SK-N-SH (cell line): ENCODE data around the gene TGFB2. TPM values are rescaled to one million over a fixed set of nuclear protein-coding genes. Genes with fewer than 3 reads are reported as not detected.

Source experiments
- CTCF ChIA-PET: fragments of 300-600, 350-600 bp; formaldehyde crosslinking; extraction: SDS; loops from one replicate; lab custom pipeline; 2021; lab: Yijun Ruan, JAX
- POLR2A ChIA-PET: fragments of 350-600 bp; sonication (Branson Sonifier 250); formaldehyde crosslinking; extraction: SDS; loops from one replicate; lab custom pipeline; 2020; ENCODE audit warnings: antibody characterized with exemption, inconsistent platforms; lab: Yijun Ruan, JAX
- DNase-seq: peaks from one replicate; pipeline ENCODE4 v3.0.0; 2012
- H2AFZ ChIP-seq: fragments of 200-600 bp; sonication (generic); 2 replicates; pipeline ENCODE4 v1.8.1; 2016; ENCODE audit warnings: antibody characterized with exemption, mild to moderate bottlenecking, low read depth
- H3F3A ChIP-seq: fragments of 200-600 bp; sonication (generic); replicated peaks from 2 replicates; pipeline ENCODE3; 2016; ENCODE audit warnings: antibody characterized with exemption, mild to moderate bottlenecking; ENCODE audit not compliant: insufficient read depth
- H3K27ac ChIP-seq, 2 experiments: fragments of 200-500 bp in 1 of 2; fragments of 200-600 bp in 1 of 2; sonication (Bioruptor generic) in 1 of 2; sonication (generic), shearing (Covaris generic) in 1 of 2; 2 replicates each; pipeline versions ENCODE4 v1.5.1 to v1.6.1; 2014 to 2016; ENCODE audit warnings: low read depth in 2 of 2, inconsistent platforms in 1 of 2, low read length in 1 of 2, mild to moderate bottlenecking in 1 of 2, mixed read lengths in 1 of 2
- H3K27me3 ChIP-seq: fragments of 200-600 bp; sonication (generic), shearing (Covaris generic); 2 replicates; pipeline ENCODE4 v1.6.1; 2016; ENCODE audit warnings: mixed run types; ENCODE audit not compliant: insufficient read depth
- H3K36me3 ChIP-seq, 2 experiments: fragments of 200-500 bp in 1 of 2; fragments of 200-600 bp in 1 of 2; sonication (Bioruptor generic) in 1 of 2; sonication (generic) in 1 of 2; replicated peaks in 1 of 2; 2 replicates each; pipeline versions ENCODE3 to v1.5.1; 2014 to 2016; ENCODE audit warnings: low read length in 1 of 2, mild to moderate bottlenecking in 1 of 2; ENCODE audit not compliant: insufficient read depth in 2 of 2, control insufficient read depth in 1 of 2
- H3K4me1 ChIP-seq, 2 experiments: fragments of 200-500 bp in 1 of 2; fragments of 200-600 bp in 1 of 2; sonication (Bioruptor generic) in 1 of 2; sonication (generic), shearing (Covaris generic) in 1 of 2; 2 replicates each; pipeline versions ENCODE4 v1.5.1 to v1.6.1; 2014 to 2016; ENCODE audit warnings: low read depth in 1 of 2, low read length in 1 of 2, mixed run types in 1 of 2; ENCODE audit not compliant: insufficient read depth in 2 of 2, control insufficient read depth in 1 of 2
- H3K4me2 ChIP-seq: fragments of 200-600 bp; sonication (generic), shearing (Covaris generic); 2 replicates; pipeline ENCODE4 v1.6.1; 2017; ENCODE audit warnings: mixed run types
- H3K4me3 ChIP-seq, 2 experiments: fragments of 200-500 bp in 1 of 2; fragments of 200-600 bp in 1 of 2; sonication (Bioruptor generic) in 1 of 2; sonication (generic), shearing (Covaris generic) in 1 of 2; 2 replicates each; pipeline versions ENCODE4 v1.5.1 to v1.8.1; 2014 to 2016; ENCODE audit warnings: low read depth in 2 of 2, inconsistent platforms in 1 of 2, low read length in 1 of 2, mild to moderate bottlenecking in 1 of 2, mixed read lengths in 1 of 2, moderate library complexity in 1 of 2
- H3K79me2 ChIP-seq: fragments of 200-600 bp; sonication (generic); 2 replicates; pipeline ENCODE4 v1.8.1; 2017; ENCODE audit warnings: mild to moderate bottlenecking; ENCODE audit not compliant: insufficient read depth
- H3K9ac ChIP-seq: fragments of 200-600 bp; sonication (generic); 2 replicates; pipeline ENCODE4 v1.6.1; 2017; ENCODE audit warnings: mixed run types
- H3K9me2 ChIP-seq: fragments of 200-600 bp; sonication (generic); 2 replicates; pipeline ENCODE4 v1.6.1; 2017; ENCODE audit warnings: mixed run types
- H3K9me3 ChIP-seq: fragments of 200-600 bp; sonication (generic); 2 replicates; pipeline ENCODE4 v1.6.1; 2017; ENCODE audit warnings: mixed run types, mild to moderate bottlenecking, moderate library complexity
- H4K20me1 ChIP-seq: fragments of 200-600 bp; sonication (generic); 2 replicates; pipeline ENCODE4 v1.6.1; 2017; ENCODE audit warnings: mild to moderate bottlenecking, mixed run types; ENCODE audit not compliant: insufficient read depth
- EP300 ChIP-seq, 2 experiments: IDR thresholded peaks; 2 replicates each; pipeline versions ENCODE4 v1.4.0 to v1.6.1; 2012; ENCODE audit warnings: borderline replicate concordance in 1 of 2, low read depth in 1 of 2, low read length in 1 of 2
- FOXM1 ChIP-seq: IDR thresholded peaks from 2 replicates; pipeline ENCODE4 v1.4.0; 2012; ENCODE audit warnings: low read depth, mild to moderate bottlenecking
- GABPA ChIP-seq: IDR thresholded peaks from 2 replicates; pipeline ENCODE4 v1.4.0; 2012; ENCODE audit warnings: low read depth, mild to moderate bottlenecking
- GATA2 ChIP-seq: sonication (generic); formaldehyde crosslinking; IDR thresholded peaks from 2 replicates; pipeline ENCODE4 v1.5.0; 2020; ENCODE audit warnings: mild to moderate bottlenecking, missing genetic modification reagents
- IRF3 ChIP-seq: fragments of 150-350 bp; IDR thresholded peaks from 2 replicates; pipeline ENCODE4 v1.6.1; 2016; ENCODE audit warnings: mild to moderate bottlenecking, low read depth, low read length
- JUND ChIP-seq: IDR thresholded peaks from 2 replicates; pipeline ENCODE4 v1.4.0; 2012
- MXI1 ChIP-seq: IDR thresholded peaks from 2 replicates; pipeline ENCODE4 v1.6.1; 2012; ENCODE audit warnings: mild to moderate bottlenecking, low read depth, low read length, improper control_type of control experiment
- NRF1 ChIP-seq: IDR thresholded peaks from 2 replicates; pipeline ENCODE4 v1.6.1; 2012; ENCODE audit warnings: low read depth, mild to moderate bottlenecking, low read length
- RXRA ChIP-seq: IDR thresholded peaks from 2 replicates; pipeline ENCODE4 v1.4.0; 2012; ENCODE audit warnings: low read depth, mild to moderate bottlenecking, borderline replicate concordance
- TAF1 ChIP-seq: IDR thresholded peaks from 2 replicates; pipeline ENCODE4 v1.6.1; 2012; ENCODE audit warnings: low read depth, mild to moderate bottlenecking, low read length, moderate library complexity, borderline replicate concordance
- TEAD4 ChIP-seq: IDR thresholded peaks from 2 replicates; pipeline ENCODE4 v1.4.0; 2012; ENCODE audit warnings: mild to moderate bottlenecking, borderline replicate concordance; ENCODE audit not compliant: insufficient read depth
- WGBS: methylation state at CpG from one replicate; pipeline ENCODE4 v1.1.6; 2017; ENCODE audit warnings: low lambda C conversion rate; 5-methylcytosine and 5-hydroxymethylcytosine counted together
- polyA plus RNA-seq, 3 experiments: library from polyadenylated mRNA; depleted of rRNA; stranded (reverse); fragments of >200 nt; gene quantifications; 2 replicates each; pipeline ENCODE4 v1.2.3, GENCODE V29; 2012
- TF ChIP-seq, protein P1 (sequence below): IDR thresholded peaks from 2 replicates; pipeline ENCODE4; 2012
- TF ChIP-seq, protein P2 (sequence below): fragments of 200-600 bp; sonication (generic); IDR thresholded peaks from 2 replicates; pipeline ENCODE4 v1.6.1; 2017; ENCODE audit warnings: antibody characterized with exemption, mild to moderate bottlenecking, moderate library complexity

TGFB2 gene
- polyA plus RNA-seq, 1 of the 3 experiments (the other 2 are of a cell fraction): 2.4 TPM

GRCh38 chr1:218403300-218403699 is 58.2 kb downstream of the TGFB2 start (continued):
- TF ChIP-seq FOXM1: no peak
- TF ChIP-seq, all 33 proteins: peak for 0

DNA sequence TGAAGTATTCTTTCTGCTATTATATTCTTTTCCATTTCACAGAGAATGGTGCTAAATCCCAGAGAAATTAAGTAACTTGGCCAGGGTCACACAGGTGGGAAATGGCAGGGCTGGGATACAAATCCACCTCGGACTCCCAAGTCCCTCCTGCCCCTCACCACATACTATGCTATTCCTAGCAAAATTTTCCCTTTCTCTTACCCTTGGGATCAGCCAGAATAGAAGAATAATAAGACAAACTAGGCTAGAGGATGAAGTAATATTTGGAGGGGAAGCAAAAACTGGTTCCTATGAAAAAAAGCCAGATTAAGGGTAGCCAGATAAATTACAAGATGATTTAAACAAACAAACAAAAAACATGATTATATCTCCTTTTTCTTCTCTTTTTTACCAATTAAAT is 62.5 kb downstream of the TGFB2 start:
- CTCF ChIA-PET: no interaction called here

More for the DNA sequence above, 62.5 kb downstream of the TGFB2 start:
- H2AFZ ChIP-seq: no peak overlapping the region
- POLR2A ChIA-PET: no interaction called here
- H3K9ac ChIP-seq: no peak overlapping the region
- 61% methylated on average over 1 of the region's 1 CpG for WGBS
- no peaks in the 10 kb centered on the region for H3K27me3 ChIP-seq
- H3F3A ChIP-seq: no peaks in the 10 kb centered on the region
- H3K4me2 ChIP-seq: no peak overlapping the region
- no peaks in the 10 kb centered on the region for H3K9me2 ChIP-seq
- H3K27ac ChIP-seq: no peak overlapping the region
- H4K20me1 ChIP-seq: no peaks in the 10 kb centered on the region
- no peak overlapping the region for H3K4me3 ChIP-seq
- no peaks in the 10 kb centered on the region for H3K36me3 ChIP-seq
- no peaks in the 10 kb centered on the region for H3K9me3 ChIP-seq
- TF ChIP-seq, protein P1, sequence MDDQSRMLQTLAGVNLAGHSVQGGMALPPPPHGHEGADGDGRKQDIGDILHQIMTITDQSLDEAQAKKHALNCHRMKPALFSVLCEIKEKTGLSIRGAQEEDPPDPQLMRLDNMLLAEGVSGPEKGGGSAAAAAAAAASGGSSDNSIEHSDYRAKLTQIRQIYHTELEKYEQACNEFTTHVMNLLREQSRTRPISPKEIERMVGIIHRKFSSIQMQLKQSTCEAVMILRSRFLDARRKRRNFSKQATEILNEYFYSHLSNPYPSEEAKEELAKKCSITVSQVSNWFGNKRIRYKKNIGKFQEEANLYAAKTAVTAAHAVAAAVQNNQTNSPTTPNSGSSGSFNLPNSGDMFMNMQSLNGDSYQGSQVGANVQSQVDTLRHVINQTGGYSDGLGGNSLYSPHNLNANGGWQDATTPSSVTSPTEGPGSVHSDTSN: no peak
- TF ChIP-seq EP300 (IDR thresholded peaks at IDR 0.05; ENCODE audit: borderline replicate concordance in 1 of 2, low read depth in 1 of 2, low read length in 1 of 2) (no peak), RXRA (no peak), NRF1 (no peak), IRF3 (no peak), TAF1 (no peak), TEAD4 (no peak), JUND (no peak), GATA2 (CRISPR knock-in tag) (no peak), MXI1 (no peak), GABPA (no peak)
- TF ChIP-seq, protein P2, sequence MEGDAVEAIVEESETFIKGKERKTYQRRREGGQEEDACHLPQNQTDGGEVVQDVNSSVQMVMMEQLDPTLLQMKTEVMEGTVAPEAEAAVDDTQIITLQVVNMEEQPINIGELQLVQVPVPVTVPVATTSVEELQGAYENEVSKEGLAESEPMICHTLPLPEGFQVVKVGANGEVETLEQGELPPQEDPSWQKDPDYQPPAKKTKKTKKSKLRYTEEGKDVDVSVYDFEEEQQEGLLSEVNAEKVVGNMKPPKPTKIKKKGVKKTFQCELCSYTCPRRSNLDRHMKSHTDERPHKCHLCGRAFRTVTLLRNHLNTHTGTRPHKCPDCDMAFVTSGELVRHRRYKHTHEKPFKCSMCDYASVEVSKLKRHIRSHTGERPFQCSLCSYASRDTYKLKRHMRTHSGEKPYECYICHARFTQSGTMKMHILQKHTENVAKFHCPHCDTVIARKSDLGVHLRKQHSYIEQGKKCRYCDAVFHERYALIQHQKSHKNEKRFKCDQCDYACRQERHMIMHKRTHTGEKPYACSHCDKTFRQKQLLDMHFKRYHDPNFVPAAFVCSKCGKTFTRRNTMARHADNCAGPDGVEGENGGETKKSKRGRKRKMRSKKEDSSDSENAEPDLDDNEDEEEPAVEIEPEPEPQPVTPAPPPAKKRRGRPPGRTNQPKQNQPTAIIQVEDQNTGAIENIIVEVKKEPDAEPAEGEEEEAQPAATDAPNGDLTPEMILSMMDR: no peak
- DNase-seq: no peak
- no peaks in the 10 kb centered on the region for H3K4me1 ChIP-seq
- H3K79me2 ChIP-seq: no peaks in the 10 kb centered on the region
